SK-N-SH (cell line): ENCODE results near the gene MAN2A2. TPM values are rescaled to one million over a fixed set of nuclear protein-coding genes. Genes with fewer than 3 reads are reported as not detected.

Experiments used
- CTCF ChIA-PET: fragments of 300-600, 350-600 bp; formaldehyde crosslinking; extraction: SDS; loops from one replicate; lab custom pipeline; 2021; lab: Yijun Ruan, JAX
- POLR2A ChIA-PET: fragments of 350-600 bp; sonication (Branson Sonifier 250); formaldehyde crosslinking; extraction: SDS; loops from one replicate; lab custom pipeline; 2020; ENCODE audit warnings: antibody characterized with exemption, inconsistent platforms; lab: Yijun Ruan, JAX
- DNase-seq: peaks from one replicate; pipeline ENCODE4 v3.0.0; 2012
- H2AFZ ChIP-seq: fragments of 200-600 bp; sonication (generic); 2 replicates; pipeline ENCODE4 v1.8.1; 2016; ENCODE audit warnings: antibody characterized with exemption, mild to moderate bottlenecking, low read depth
- H3F3A ChIP-seq: fragments of 200-600 bp; sonication (generic); replicated peaks from 2 replicates; pipeline ENCODE3; 2016; ENCODE audit warnings: antibody characterized with exemption, mild to moderate bottlenecking; ENCODE audit not compliant: insufficient read depth
- H3K27ac ChIP-seq, 2 experiments: fragments of 200-500 bp in 1 of 2; fragments of 200-600 bp in 1 of 2; sonication (Bioruptor generic) in 1 of 2; sonication (generic), shearing (Covaris generic) in 1 of 2; 2 replicates each; pipeline versions ENCODE4 v1.5.1 to v1.6.1; 2014 to 2016; ENCODE audit warnings: low read depth in 2 of 2, inconsistent platforms in 1 of 2, low read length in 1 of 2, mild to moderate bottlenecking in 1 of 2, mixed read lengths in 1 of 2
- H3K27me3 ChIP-seq: fragments of 200-600 bp; sonication (generic), shearing (Covaris generic); 2 replicates; pipeline ENCODE4 v1.6.1; 2016; ENCODE audit warnings: mixed run types; ENCODE audit not compliant: insufficient read depth
- H3K36me3 ChIP-seq, 2 experiments: fragments of 200-500 bp in 1 of 2; fragments of 200-600 bp in 1 of 2; sonication (Bioruptor generic) in 1 of 2; sonication (generic) in 1 of 2; replicated peaks in 1 of 2; 2 replicates each; pipeline versions ENCODE3 to v1.5.1; 2014 to 2016; ENCODE audit warnings: low read length in 1 of 2, mild to moderate bottlenecking in 1 of 2; ENCODE audit not compliant: insufficient read depth in 2 of 2, control insufficient read depth in 1 of 2
- H3K4me1 ChIP-seq, 2 experiments: fragments of 200-500 bp in 1 of 2; fragments of 200-600 bp in 1 of 2; sonication (Bioruptor generic) in 1 of 2; sonication (generic), shearing (Covaris generic) in 1 of 2; 2 replicates each; pipeline versions ENCODE4 v1.5.1 to v1.6.1; 2014 to 2016; ENCODE audit warnings: low read depth in 1 of 2, low read length in 1 of 2, mixed run types in 1 of 2; ENCODE audit not compliant: insufficient read depth in 2 of 2, control insufficient read depth in 1 of 2
- H3K4me2 ChIP-seq: fragments of 200-600 bp; sonication (generic), shearing (Covaris generic); 2 replicates; pipeline ENCODE4 v1.6.1; 2017; ENCODE audit warnings: mixed run types
- H3K4me3 ChIP-seq, 2 experiments: fragments of 200-500 bp in 1 of 2; fragments of 200-600 bp in 1 of 2; sonication (Bioruptor generic) in 1 of 2; sonication (generic), shearing (Covaris generic) in 1 of 2; 2 replicates each; pipeline versions ENCODE4 v1.5.1 to v1.8.1; 2014 to 2016; ENCODE audit warnings: low read depth in 2 of 2, inconsistent platforms in 1 of 2, low read length in 1 of 2, mild to moderate bottlenecking in 1 of 2, mixed read lengths in 1 of 2, moderate library complexity in 1 of 2
- H3K79me2 ChIP-seq: fragments of 200-600 bp; sonication (generic); 2 replicates; pipeline ENCODE4 v1.8.1; 2017; ENCODE audit warnings: mild to moderate bottlenecking; ENCODE audit not compliant: insufficient read depth
- H3K9ac ChIP-seq: fragments of 200-600 bp; sonication (generic); 2 replicates; pipeline ENCODE4 v1.6.1; 2017; ENCODE audit warnings: mixed run types
- H3K9me2 ChIP-seq: fragments of 200-600 bp; sonication (generic); 2 replicates; pipeline ENCODE4 v1.6.1; 2017; ENCODE audit warnings: mixed run types
- H3K9me3 ChIP-seq: fragments of 200-600 bp; sonication (generic); 2 replicates; pipeline ENCODE4 v1.6.1; 2017; ENCODE audit warnings: mixed run types, mild to moderate bottlenecking, moderate library complexity
- H4K20me1 ChIP-seq: fragments of 200-600 bp; sonication (generic); 2 replicates; pipeline ENCODE4 v1.6.1; 2017; ENCODE audit warnings: mild to moderate bottlenecking, mixed run types; ENCODE audit not compliant: insufficient read depth
- FOXJ3 ChIP-seq: sonication (generic); formaldehyde crosslinking; IDR thresholded peaks from 2 replicates; pipeline ENCODE4 v1.5.1; 2020; ENCODE audit warnings: mild to moderate bottlenecking, missing genetic modification reagents
- MXI1 ChIP-seq: IDR thresholded peaks from 2 replicates; pipeline ENCODE4 v1.6.1; 2012; ENCODE audit warnings: mild to moderate bottlenecking, low read depth, low read length, improper control_type of control experiment
- POLR2AphosphoS5 ChIP-seq: IDR thresholded peaks from 2 replicates; pipeline ENCODE4 v1.6.1; 2012; ENCODE audit warnings: low read depth, low read length
- RCOR1 ChIP-seq: fragments of 150-350 bp; IDR thresholded peaks from 2 replicates; pipeline ENCODE4 v1.6.1; 2017; ENCODE audit warnings: antibody characterized with exemption, low read length
- REST ChIP-seq: IDR thresholded peaks from 2 replicates; pipeline ENCODE4 v1.6.1; 2012; ENCODE audit warnings: mild to moderate bottlenecking, low read depth, low read length, moderate library complexity
- RXRA ChIP-seq: IDR thresholded peaks from 2 replicates; pipeline ENCODE4 v1.4.0; 2012; ENCODE audit warnings: low read depth, mild to moderate bottlenecking, borderline replicate concordance
- WGBS: methylation state at CpG from one replicate; pipeline ENCODE4 v1.1.6; 2017; ENCODE audit warnings: low lambda C conversion rate; 5-methylcytosine and 5-hydroxymethylcytosine counted together
- polyA plus RNA-seq, 3 experiments: library from polyadenylated mRNA; depleted of rRNA; stranded (reverse); fragments of >200 nt; gene quantifications; 2 replicates each; pipeline ENCODE4 v1.2.3, GENCODE V29; 2012

The MAN2A2 gene
- polyA plus RNA-seq, 1 of the 3 experiments (the other 2 are of a cell fraction): 35.0 TPM

- CTCF ChIA-PET: interaction anchor here (1.4 to 7.5 kb wide), 7 partner anchors 9 to 256 kb away, joined by 4 to 121 read pairs (median 6); partner anchors contain the start of genes HDDC3 and UNC45A
- Histone ChIP-seq H3F3A (peaks cover 10% of the 10 kb centered on the region), H3K27ac (no peak overlapping the region), H3K4me1 (peaks cover 3 to 11% of the 10 kb centered on the region in 2 experiments; a peak in 2 of 4 replicates), H3K27me3 (no peaks in the 10 kb centered on the region), H3K9me2 (no peaks in the 10 kb centered on the region), H3K9me3 (no peaks in the 10 kb centered on the region), H3K4me2 (peak overlapping the region; percentile 94), H3K36me3 (peaks cover 0 to 29% of the 10 kb centered on the region in 2 experiments), H3K9ac (peak overlapping the region; percentile 56; the same call in 1 of the 2 replicates), H4K20me1 (no peaks in the 10 kb centered on the region), H3K4me3 (peak overlapping the region; percentile 68 to 71), H3K79me2 (no peaks in the 10 kb centered on the region), H2AFZ (no peak overlapping the region)
- TF ChIP-seq RCOR1 (no peak), RXRA (no peak), FOXJ3 (no peak), MXI1 (peak; percentile 25; the same call in 1 of the 2 replicates)
- DNase-seq: no peak
- WGBS: 89% methylated on average over 17 of the region's 18 CpGs
- POLR2A ChIA-PET: interaction anchor here (1.1 kb wide), 1 partner anchor 31 kb away, joined by 6 read pairs; the partner anchor contains the start of gene UNC45A
These were observed 833 bp downstream of the MAN2A2 start for GRCh38 chr15:90903733-90904536.

DNA sequence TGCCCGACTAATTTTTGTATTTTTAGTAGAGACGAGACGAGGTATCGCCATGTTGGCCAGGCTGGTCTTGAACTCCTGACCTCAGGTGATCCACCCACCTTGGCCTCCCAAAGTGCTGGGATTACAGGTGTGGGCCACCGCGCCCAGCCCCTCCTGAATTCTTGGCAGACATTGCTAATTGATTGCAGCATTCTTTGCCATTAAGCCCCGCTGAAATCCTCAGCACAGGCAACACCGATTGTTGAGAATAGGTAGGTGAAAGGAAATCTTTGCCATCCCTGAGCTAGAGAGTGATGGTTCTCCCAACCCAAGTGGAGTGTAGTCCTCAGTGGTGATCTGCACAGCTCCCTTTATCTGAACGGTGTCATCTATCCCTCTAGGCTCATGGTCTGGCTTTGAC lies 1.6 kb downstream of the MAN2A2 start:
- Histone ChIP-seq H3K9ac (no peak overlapping the region), H3K27ac (no peak overlapping the region), H3K79me2 (no peaks in the 10 kb centered on the region), H3K9me2 (no peaks in the 10 kb centered on the region)
- WGBS: 100% methylated on average over 9 of the region's 9 CpGs
- POLR2A ChIA-PET: no interaction called here
- TF ChIP-seq MXI1: no peak
- TF ChIP-seq REST: no peak
- no peak for TF ChIP-seq POLR2AphosphoS5
- TF ChIP-seq, all 33 proteins: peak for 0
- Histone ChIP-seq H3F3A (peaks cover 10% of the 10 kb centered on the region), H3K4me1 (peaks cover 3 to 11% of the 10 kb centered on the region in 2 experiments; a peak in 2 of 4 replicates), H3K9me3 (no peaks in the 10 kb centered on the region), H3K36me3 (peaks cover 0 to 29% of the 10 kb centered on the region in 2 experiments), H3K4me2 (no peak overlapping the region), H3K4me3 (no peak overlapping the region), H3K27me3 (no peaks in the 10 kb centered on the region), H4K20me1 (no peaks in the 10 kb centered on the region), H2AFZ (no peak overlapping the region)
- CTCF ChIA-PET: interaction anchor here (0.9 to 7.5 kb wide), 5 partner anchors 19 to 257 kb away, joined by 3 to 121 read pairs (median 5); partner anchors contain the start of genes HDDC3 and UNC45A
- DNase-seq: no peak
